ENCODE data around the gene NFKBIE.

The NFKBIE gene

GRCh38 chr6:44257025-44257752 lies 8.2 kb downstream of the NFKBIE start, which contains the start of gene SLC35B2:
TSS of gene SLC35B2 (minus strand) at chr6:44257528. CDS start at chr6:44257410, 118 bp downstream.
- DNase-seq = peak; percentile 76

- no peak for DNase-seq
These were observed 8.7 kb downstream of the NFKBIE start for GRCh38 chr6:44256775-44257024.

GRCh38 chr6:44255871-44256774 lies 9.2 kb downstream of the NFKBIE start:
- peak; percentile 62 for DNase-seq

- DNase-seq = peak; percentile 45
These were observed 10.1 kb downstream of the NFKBIE start for GRCh38 chr6:44255105-44255808.

GRCh38 chr6:44254191-44255104 lies 10.9 kb downstream of the NFKBIE start:
- DNase-seq = no peak

GRCh38 chr6:44253307-44254101 lies 11.8 kb downstream of the NFKBIE start:
- peak; percentile 86 for DNase-seq

- no peak for DNase-seq
These were observed 13.5 kb downstream of the NFKBIE start for GRCh38 chr6:44251576-44252524.

- DNase-seq = peak; percentile 45
These were observed 14.6 kb downstream of the NFKBIE start for GRCh38 chr6:44250718-44251123.

- no peak for DNase-seq
These were observed 15.2 kb downstream of the NFKBIE start for GRCh38 chr6:44250067-44250717.

- DNase-seq = no peak
These were observed 16.1 kb downstream of the NFKBIE start for GRCh38 chr6:44249082-44249748.

- no peak for DNase-seq
These were observed 16.8 kb downstream of the NFKBIE start for GRCh38 chr6:44248579-44248978.

- DNase-seq = peak; percentile 90
These were observed 17.7 kb downstream of the NFKBIE start for GRCh38 chr6:44247338-44248302.

- DNase-seq = peak; percentile 99
These were observed 18.6 kb downstream of the NFKBIE start, which contains the start of gene HSP90AB1 for GRCh38 chr6:44246663-44247337. TSS of gene HSP90AB1 (plus strand) at chr6:44247101. CDS start at chr6:44248630, 1,529 bp downstream.

GRCh38 chr6:44245912-44246662 lies 19.3 kb downstream of the NFKBIE start:
- DNase-seq = peak; percentile 79

GRCh38 chr6:44245391-44245911 lies 19.9 kb downstream of the NFKBIE start:
- DNase-seq = no peak

GRCh38 chr6:44243345-44243744 lies 22.0 kb downstream of the NFKBIE start:
- DNase-seq = no peak
